ENCODE measurements around the gene U2AF2. TPM values are rescaled to one million over a fixed set of nuclear protein-coding genes. Genes with fewer than 3 reads are reported as not detected.
A peak's percentile ranks its signal among the peaks of the same experiment; 100 is the strongest.

The U2AF2 gene
- 100 to 1,000 TPM; 109 to 181 TPM for total RNA-seq
- polyA plus RNA-seq = 100 to 1,000 TPM; 114 to 149 TPM
- long read RNA-seq, donor 1, transcript U2AF2-202 (12 exons, 3,022 nt) = major isoform, 13 of 40 reads
- long read RNA-seq, donor 1, partial matches to known transcripts = 21 of 40 reads
- long read RNA-seq, donor 1, other reads (novel, unspliced or antisense) = 0 of 40 reads
- long read RNA-seq, donor 2, transcript U2AF2-202 (12 exons, 3,022 nt) = major isoform, 6 of 7 reads
- long read RNA-seq, donor 2, partial matches to known transcripts = 0 of 7 reads
- long read RNA-seq, donor 2, other reads (novel, unspliced or antisense) = 0 of 7 reads
- long read RNA-seq, donor 3, transcript U2AF2-202 (12 exons, 3,022 nt) = major isoform, 9 of 25 reads
- long read RNA-seq, donor 3, partial matches to known transcripts = 12 of 25 reads
- long read RNA-seq, donor 3, other reads (novel, unspliced or antisense) = 0 of 25 reads
- long read RNA-seq, donor 4, transcript U2AF2-205 (5 exons, 637 nt) = major isoform, 7 of 30 reads
- long read RNA-seq, donor 4, partial matches to known transcripts = 19 of 30 reads
- long read RNA-seq, donor 4, other reads (novel, unspliced or antisense) = 0 of 30 reads
- long read RNA-seq, donor 5, transcript U2AF2-202 (12 exons, 3,022 nt) = major isoform, 16 of 38 reads
- long read RNA-seq, donor 5, partial matches to known transcripts = 17 of 38 reads
- long read RNA-seq, donor 5, other reads (novel, unspliced or antisense) = 0 of 38 reads

DNA sequence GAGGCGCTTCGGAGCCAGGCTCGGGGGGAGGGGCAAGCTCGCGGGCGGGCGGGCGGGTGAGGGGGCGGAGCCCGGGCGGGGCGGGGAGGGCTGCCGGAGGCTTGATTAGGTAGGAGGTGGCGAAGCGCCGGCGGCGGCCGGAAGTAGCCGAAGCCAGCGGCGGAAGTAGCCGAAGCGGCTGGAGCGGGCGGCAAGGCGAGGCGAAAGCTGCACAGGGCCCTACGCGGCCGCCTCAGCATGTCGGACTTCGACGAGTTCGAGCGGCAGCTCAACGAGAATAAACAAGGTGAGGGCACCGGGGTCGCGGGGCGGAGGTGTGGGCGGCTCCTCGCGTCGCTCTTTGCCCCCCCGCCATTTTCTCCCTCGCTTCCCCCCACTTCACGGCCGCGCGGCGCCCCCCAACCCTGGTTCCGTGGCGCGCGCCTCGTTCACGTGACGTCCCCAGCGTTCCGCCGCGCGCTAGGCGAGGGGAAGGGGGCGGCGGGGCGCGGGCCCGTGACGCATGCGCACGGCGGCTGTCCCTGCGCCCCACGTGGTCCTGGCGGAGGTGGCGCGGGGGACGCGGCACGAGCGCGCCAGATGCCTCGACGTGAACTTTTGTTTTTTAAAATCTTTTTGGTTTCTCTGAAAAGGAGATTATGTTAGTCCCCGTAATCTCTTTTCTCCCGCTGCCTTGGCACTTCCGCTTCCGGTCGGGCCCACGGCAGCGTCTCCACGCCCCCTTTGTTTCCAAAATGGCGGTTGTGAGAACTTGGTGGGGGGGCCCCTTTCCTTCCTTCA is at the start of gene U2AF2:
Gene U2AF2, plus strand, starts transcription at position 168 of the 780 bp plus-strand sequence. Its CDS starts 70 bp downstream, at position 238.
- Histone ChIP-seq H3K36me3 (ENCODE audit: control insufficient read depth in 4 of 4, insufficient read depth in 4 of 4, low read length in 4 of 4) (peaks cover 0 to 14% (median 8%) of the 10 kb centered on the region in 4 donors), H3K9me3 (ENCODE audit: control insufficient read depth in 4 of 4, insufficient read depth in 3 of 4, low read length in 3 of 4) (no peaks in the 10 kb centered on the region), H3K27me3 (ENCODE audit: control insufficient read depth in 3 of 3, insufficient read depth in 3 of 3, low read length in 2 of 3) (no peaks in the 10 kb centered on the region), H3K4me3 (peak within 1 kb of the TSS; percentile 89), H3K4me1 (ENCODE audit: control insufficient read depth in 5 of 5, insufficient read depth in 5 of 5, low read length in 5 of 5) (peaks cover 13 to 31% (median 20%) of the 10 kb centered on the region in 5 donors), H3K9ac (ENCODE audit: insufficient read depth in 1 of 2, low read length in 2 of 2) (peak within 1 kb of the TSS; percentile 95 to 98), H3K27ac (ENCODE audit: low read depth in 1 of 2, low read length in 1 of 2) (peak within 1 kb of the TSS; percentile 94 to 97)
- 0 to 1% methylated on average over 54 to 95 of the region's 95 CpGs for whole genome bisulfite sequencing, 2 donors
- DNase-seq (peak; percentile 97 to 98 (median 97)), ATAC-seq (ENCODE audit: insufficient read depth, low FRiP score) (peak; percentile 74)
- TF ChIP-seq, protein P1, sequence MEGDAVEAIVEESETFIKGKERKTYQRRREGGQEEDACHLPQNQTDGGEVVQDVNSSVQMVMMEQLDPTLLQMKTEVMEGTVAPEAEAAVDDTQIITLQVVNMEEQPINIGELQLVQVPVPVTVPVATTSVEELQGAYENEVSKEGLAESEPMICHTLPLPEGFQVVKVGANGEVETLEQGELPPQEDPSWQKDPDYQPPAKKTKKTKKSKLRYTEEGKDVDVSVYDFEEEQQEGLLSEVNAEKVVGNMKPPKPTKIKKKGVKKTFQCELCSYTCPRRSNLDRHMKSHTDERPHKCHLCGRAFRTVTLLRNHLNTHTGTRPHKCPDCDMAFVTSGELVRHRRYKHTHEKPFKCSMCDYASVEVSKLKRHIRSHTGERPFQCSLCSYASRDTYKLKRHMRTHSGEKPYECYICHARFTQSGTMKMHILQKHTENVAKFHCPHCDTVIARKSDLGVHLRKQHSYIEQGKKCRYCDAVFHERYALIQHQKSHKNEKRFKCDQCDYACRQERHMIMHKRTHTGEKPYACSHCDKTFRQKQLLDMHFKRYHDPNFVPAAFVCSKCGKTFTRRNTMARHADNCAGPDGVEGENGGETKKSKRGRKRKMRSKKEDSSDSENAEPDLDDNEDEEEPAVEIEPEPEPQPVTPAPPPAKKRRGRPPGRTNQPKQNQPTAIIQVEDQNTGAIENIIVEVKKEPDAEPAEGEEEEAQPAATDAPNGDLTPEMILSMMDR (IDR thresholded peaks at IDR 0.05; ENCODE audit: control extremely low read depth, extremely low read depth) = no peak

- Histone ChIP-seq H3K36me3 (ENCODE audit: control insufficient read depth in 4 of 4, insufficient read depth in 4 of 4, low read length in 4 of 4) (peaks cover 0 to 15% (median 13%) of the 10 kb centered on the region in 4 donors), H3K9me3 (ENCODE audit: control insufficient read depth in 4 of 4, insufficient read depth in 3 of 4, low read length in 3 of 4) (no peaks in the 10 kb centered on the region), H3K4me1 (ENCODE audit: control insufficient read depth in 5 of 5, insufficient read depth in 5 of 5, low read length in 5 of 5) (peaks cover 0 to 21% (median 0%) of the 10 kb centered on the region in 5 donors), H3K4me3 (peak overlapping the region; percentile 78), H3K27me3 (ENCODE audit: control insufficient read depth in 3 of 3, insufficient read depth in 3 of 3, low read length in 2 of 3) (no peaks in the 10 kb centered on the region), H3K9ac (ENCODE audit: insufficient read depth in 1 of 2, low read length in 2 of 2) (no peak overlapping the region), H3K27ac (ENCODE audit: low read depth in 1 of 2, low read length in 1 of 2) (peak overlapping the region; percentile 95 to 98)
- TF ChIP-seq, protein P1 (IDR thresholded peaks at IDR 0.05; ENCODE audit: control extremely low read depth, extremely low read depth) = no peak
- DNase-seq (peak; percentile 98), ATAC-seq (ENCODE audit: insufficient read depth, low FRiP score) (peak; percentile 86)
- WGBS, 2 donors = 0% methylated on average over 34 to 43 of the region's 43 CpGs
Observed at GRCh38 chr19:55605207-55605636, 49.6 kb upstream of the U2AF2 start.

- ATAC-seq (ENCODE audit: insufficient read depth, low FRiP score) = peak; percentile 49
- H3K9ac ChIP-seq (ENCODE audit: insufficient read depth in 1 of 2, low read length in 2 of 2) = peak within 1 kb of the TSS; percentile 31 to 78
- WGBS, 2 donors = 0% methylated on average over 20 to 44 of the region's 44 CpGs
- H3K27ac ChIP-seq (ENCODE audit: low read depth in 1 of 2, low read length in 1 of 2) = peak within 1 kb of the TSS; percentile 95 to 98
- H3K36me3 ChIP-seq (ENCODE audit: control insufficient read depth in 4 of 4, insufficient read depth in 4 of 4, low read length in 4 of 4) = peaks cover 0 to 19% (median 13%) of the 10 kb centered on the region in 4 donors
- peak; percentile 84 to 88 (median 85) for DNase-seq
- peak within 1 kb of the TSS; percentile 78 for H3K4me3 ChIP-seq
- no peaks in the 10 kb centered on the region for H3K27me3 ChIP-seq (ENCODE audit: control insufficient read depth in 3 of 3, insufficient read depth in 3 of 3, low read length in 2 of 3)
- H3K4me1 ChIP-seq (ENCODE audit: control insufficient read depth in 5 of 5, insufficient read depth in 5 of 5, low read length in 5 of 5) = peaks cover 0 to 19% (median 1%) of the 10 kb centered on the region in 5 donors
- no peaks in the 10 kb centered on the region for H3K9me3 ChIP-seq (ENCODE audit: control insufficient read depth in 4 of 4, insufficient read depth in 3 of 4, low read length in 3 of 4)
- TF ChIP-seq, protein P1 (IDR thresholded peaks at IDR 0.05; ENCODE audit: control extremely low read depth, extremely low read depth) = peak; percentile 46
Observed at GRCh38 chr19:55605637-55606470, 49.0 kb upstream of the U2AF2 start, which contains the start of gene ZNF865. Gene ZNF865, plus strand, starts transcription at chr19:55605647. Its CDS starts 7,972 bp downstream, at chr19:55613619.
